ENCODE results near the gene PTPRD. TPM values are rescaled to one million over a fixed set of nuclear protein-coding genes. Genes with fewer than 3 reads are reported as not detected.

PTPRD gene
- polyA plus RNA-seq, 4 donors, result 2.1 to 5.6 (median 3.9) TPM

GRCh38 chr9:10605388-10605787 is 7.4 kb downstream of the PTPRD start:
- no peak overlapping the region for H3K27ac ChIP-seq (ENCODE audit: low read depth in 1 of 3, low read length in 2 of 3)
- DNase-seq (no peak), FAIRE-seq (no peak)
- H3K4me3 ChIP-seq (ENCODE audit: low read depth in 1 of 3, low read length in 3 of 3), result no peak overlapping the region
- H3K36me3 ChIP-seq (ENCODE audit: control insufficient read depth in 3 of 3, insufficient read depth in 2 of 3, low read depth in 1 of 3, low read length in 3 of 3), result no peaks in the 10 kb centered on the region
- no peaks in the 10 kb centered on the region for H3K4me1 ChIP-seq (ENCODE audit: control insufficient read depth in 3 of 3, insufficient read depth in 2 of 3, low read depth in 1 of 3, low read length in 2 of 3)
- no peaks in the 10 kb centered on the region for H3K9me3 ChIP-seq (ENCODE audit: control insufficient read depth in 2 of 2, insufficient read depth in 1 of 2, low read depth in 1 of 2, low read length in 1 of 2)
- H3K27me3 ChIP-seq (ENCODE audit: control insufficient read depth in 3 of 3, insufficient read depth in 3 of 3, low read length in 3 of 3), result no peaks in the 10 kb centered on the region
- WGBS, 3 donors, result 41 to 63% (median 48%) methylated on average over 4 of the region's 4 CpGs

GRCh38 chr9:10604927-10605326 is 7.9 kb downstream of the PTPRD start:
- Histone ChIP-seq H3K36me3 (ENCODE audit: control insufficient read depth in 3 of 3, insufficient read depth in 2 of 3, low read depth in 1 of 3, low read length in 3 of 3) (no peaks in the 10 kb centered on the region), H3K27ac (ENCODE audit: low read depth in 1 of 3, low read length in 2 of 3) (no peak overlapping the region), H3K4me3 (ENCODE audit: low read depth in 1 of 3, low read length in 3 of 3) (no peak overlapping the region), H3K27me3 (ENCODE audit: control insufficient read depth in 3 of 3, insufficient read depth in 3 of 3, low read length in 3 of 3) (no peaks in the 10 kb centered on the region), H3K9me3 (ENCODE audit: control insufficient read depth in 2 of 2, insufficient read depth in 1 of 2, low read depth in 1 of 2, low read length in 1 of 2) (no peaks in the 10 kb centered on the region), H3K4me1 (ENCODE audit: control insufficient read depth in 3 of 3, insufficient read depth in 2 of 3, low read depth in 1 of 3, low read length in 2 of 3) (no peaks in the 10 kb centered on the region)
- no peak for DNase-seq
- 3 to 32% (median 4%) methylated on average over 1 of the region's 1 CpG for WGBS, 3 donors
- no peak for FAIRE-seq

GRCh38 chr9:10597801-10598200 is 15.0 kb downstream of the PTPRD start:
- H3K27me3 ChIP-seq (ENCODE audit: control insufficient read depth in 3 of 3, insufficient read depth in 3 of 3, low read length in 3 of 3), result no peaks in the 10 kb centered on the region
- FAIRE-seq (no peak), DNase-seq (no peak)
- no peaks in the 10 kb centered on the region for H3K36me3 ChIP-seq (ENCODE audit: control insufficient read depth in 3 of 3, insufficient read depth in 2 of 3, low read depth in 1 of 3, low read length in 3 of 3)
- WGBS, 3 donors, result 66 to 81% (median 75%) methylated on average over 3 of the region's 3 CpGs
- no peak overlapping the region for H3K4me3 ChIP-seq (ENCODE audit: low read depth in 1 of 3, low read length in 3 of 3)
- no peak overlapping the region for H3K27ac ChIP-seq (ENCODE audit: low read depth in 1 of 3, low read length in 2 of 3)
- H3K9me3 ChIP-seq (ENCODE audit: control insufficient read depth in 2 of 2, insufficient read depth in 1 of 2, low read depth in 1 of 2, low read length in 1 of 2), result no peaks in the 10 kb centered on the region
- no peaks in the 10 kb centered on the region for H3K4me1 ChIP-seq (ENCODE audit: control insufficient read depth in 3 of 3, insufficient read depth in 2 of 3, low read depth in 1 of 3, low read length in 2 of 3)

- H3K27ac ChIP-seq (ENCODE audit: low read depth in 1 of 3, low read length in 2 of 3), result no peak overlapping the region
- no peaks in the 10 kb centered on the region for H3K9me3 ChIP-seq (ENCODE audit: control insufficient read depth in 2 of 2, insufficient read depth in 1 of 2, low read depth in 1 of 2, low read length in 1 of 2)
- 59 to 64% (median 64%) methylated on average over 3 of the region's 3 CpGs for WGBS, 3 donors
- no peak overlapping the region for H3K4me3 ChIP-seq (ENCODE audit: low read depth in 1 of 3, low read length in 3 of 3)
- DNase-seq, result no peak
- no peak for FAIRE-seq
- no peaks in the 10 kb centered on the region for H3K4me1 ChIP-seq (ENCODE audit: control insufficient read depth in 3 of 3, insufficient read depth in 2 of 3, low read depth in 1 of 3, low read length in 2 of 3)
- H3K36me3 ChIP-seq (ENCODE audit: control insufficient read depth in 3 of 3, insufficient read depth in 2 of 3, low read depth in 1 of 3, low read length in 3 of 3), result no peaks in the 10 kb centered on the region
- H3K27me3 ChIP-seq (ENCODE audit: control insufficient read depth in 3 of 3, insufficient read depth in 3 of 3, low read length in 3 of 3), result no peaks in the 10 kb centered on the region
Measured at GRCh38 chr9:10594482-10594881, 18.3 kb downstream of the PTPRD start.

- Histone ChIP-seq H3K27ac (ENCODE audit: low read depth in 1 of 3, low read length in 2 of 3) (no peak overlapping the region), H3K36me3 (ENCODE audit: control insufficient read depth in 3 of 3, insufficient read depth in 2 of 3, low read depth in 1 of 3, low read length in 3 of 3) (no peaks in the 10 kb centered on the region), H3K4me3 (ENCODE audit: low read depth in 1 of 3, low read length in 3 of 3) (no peak overlapping the region), H3K9me3 (ENCODE audit: control insufficient read depth in 2 of 2, insufficient read depth in 1 of 2, low read depth in 1 of 2, low read length in 1 of 2) (no peaks in the 10 kb centered on the region), H3K4me1 (ENCODE audit: control insufficient read depth in 3 of 3, insufficient read depth in 2 of 3, low read depth in 1 of 3, low read length in 2 of 3) (no peaks in the 10 kb centered on the region), H3K27me3 (ENCODE audit: control insufficient read depth in 3 of 3, insufficient read depth in 3 of 3, low read length in 3 of 3) (no peaks in the 10 kb centered on the region)
- 87 to 92% (median 90%) methylated on average over 6 of the region's 6 CpGs for WGBS, 3 donors
- no peak for FAIRE-seq
- no peak for DNase-seq
Measured at GRCh38 chr9:10586407-10586806, 26.4 kb downstream of the PTPRD start.

- DNase-seq (no peak), FAIRE-seq (no peak)
- H3K36me3 ChIP-seq (ENCODE audit: control insufficient read depth in 3 of 3, insufficient read depth in 2 of 3, low read depth in 1 of 3, low read length in 3 of 3), result no peaks in the 10 kb centered on the region
- no peak overlapping the region for H3K4me3 ChIP-seq (ENCODE audit: low read depth in 1 of 3, low read length in 3 of 3)
- H3K4me1 ChIP-seq (ENCODE audit: control insufficient read depth in 3 of 3, insufficient read depth in 2 of 3, low read depth in 1 of 3, low read length in 2 of 3), result no peaks in the 10 kb centered on the region
- no peak overlapping the region for H3K27ac ChIP-seq (ENCODE audit: low read depth in 1 of 3, low read length in 2 of 3)
- H3K9me3 ChIP-seq (ENCODE audit: control insufficient read depth in 2 of 2, insufficient read depth in 1 of 2, low read depth in 1 of 2, low read length in 1 of 2), result no peaks in the 10 kb centered on the region
- H3K27me3 ChIP-seq (ENCODE audit: control insufficient read depth in 3 of 3, insufficient read depth in 3 of 3, low read length in 3 of 3), result no peaks in the 10 kb centered on the region
- WGBS, 3 donors, result 76 to 79% (median 79%) methylated on average over 5 of the region's 5 CpGs
Measured at GRCh38 chr9:10571699-10572098, 41.1 kb downstream of the PTPRD start.

GRCh38 chr9:10566848-10567247 is 46.0 kb downstream of the PTPRD start:
- FAIRE-seq, result no peak
- Histone ChIP-seq H3K27ac (ENCODE audit: low read depth in 1 of 3, low read length in 2 of 3) (no peak overlapping the region), H3K4me1 (ENCODE audit: control insufficient read depth in 3 of 3, insufficient read depth in 2 of 3, low read depth in 1 of 3, low read length in 2 of 3) (no peaks in the 10 kb centered on the region), H3K4me3 (ENCODE audit: low read depth in 1 of 3, low read length in 3 of 3) (no peak overlapping the region), H3K27me3 (ENCODE audit: control insufficient read depth in 3 of 3, insufficient read depth in 3 of 3, low read length in 3 of 3) (no peaks in the 10 kb centered on the region), H3K36me3 (ENCODE audit: control insufficient read depth in 3 of 3, insufficient read depth in 2 of 3, low read depth in 1 of 3, low read length in 3 of 3) (no peaks in the 10 kb centered on the region), H3K9me3 (ENCODE audit: control insufficient read depth in 2 of 2, insufficient read depth in 1 of 2, low read depth in 1 of 2, low read length in 1 of 2) (no peaks in the 10 kb centered on the region)
- WGBS, 3 donors, result 8 to 49% (median 33%) methylated on average over 1 of the region's 1 CpG
- DNase-seq, result no peak

GRCh38 chr9:10562581-10563343 is 50.0 kb downstream of the PTPRD start:
- no peaks in the 10 kb centered on the region for H3K4me1 ChIP-seq (ENCODE audit: control insufficient read depth in 3 of 3, insufficient read depth in 2 of 3, low read depth in 1 of 3, low read length in 2 of 3)
- no peaks in the 10 kb centered on the region for H3K27me3 ChIP-seq (ENCODE audit: control insufficient read depth in 3 of 3, insufficient read depth in 3 of 3, low read length in 3 of 3)
- H3K9me3 ChIP-seq (ENCODE audit: control insufficient read depth in 2 of 2, insufficient read depth in 1 of 2, low read depth in 1 of 2, low read length in 1 of 2), result no peaks in the 10 kb centered on the region
- FAIRE-seq, result no peak
- 81 to 89% (median 83%) methylated on average over 1 of the region's 1 CpG for WGBS, 3 donors
- no peak for DNase-seq
- no peak overlapping the region for H3K4me3 ChIP-seq (ENCODE audit: low read depth in 1 of 3, low read length in 3 of 3)
- H3K36me3 ChIP-seq (ENCODE audit: control insufficient read depth in 3 of 3, insufficient read depth in 2 of 3, low read depth in 1 of 3, low read length in 3 of 3), result no peaks in the 10 kb centered on the region
- no peak overlapping the region for H3K27ac ChIP-seq (ENCODE audit: low read depth in 1 of 3, low read length in 2 of 3)

- FAIRE-seq, result no peak
- DNase-seq, result no peak
- peaks cover 0 to 1% of the 10 kb centered on the region in 2 donors for H3K9me3 ChIP-seq (ENCODE audit: control insufficient read depth in 2 of 2, insufficient read depth in 1 of 2, low read depth in 1 of 2, low read length in 1 of 2)
- H3K4me1 ChIP-seq (ENCODE audit: control insufficient read depth in 3 of 3, insufficient read depth in 2 of 3, low read depth in 1 of 3, low read length in 2 of 3), result no peaks in the 10 kb centered on the region
- no peak overlapping the region for H3K27ac ChIP-seq (ENCODE audit: low read depth in 1 of 3, low read length in 2 of 3)
- H3K36me3 ChIP-seq (ENCODE audit: control insufficient read depth in 3 of 3, insufficient read depth in 2 of 3, low read depth in 1 of 3, low read length in 3 of 3), result no peaks in the 10 kb centered on the region
- no peaks in the 10 kb centered on the region for H3K27me3 ChIP-seq (ENCODE audit: control insufficient read depth in 3 of 3, insufficient read depth in 3 of 3, low read length in 3 of 3)
- no peak overlapping the region for H3K4me3 ChIP-seq (ENCODE audit: low read depth in 1 of 3, low read length in 3 of 3)
- WGBS, 3 donors, result 61 to 77% (median 70%) methylated on average over 1 of the region's 1 CpG
Measured at GRCh38 chr9:10548348-10548747, 64.5 kb downstream of the PTPRD start.
